GM21390 (cell line): Measurements from ENCODE around the gene XIAP.
"Not testable (repeated sequence)": the region's sequence is repeated elsewhere in the genome, so short reads cannot be mapped to it uniquely, and the experiment has no call there.

Experiments
- ATAC-seq: cut with Tn5 transposase; IDR thresholded peaks from one replicate; pipeline ENCODE4 v1.9.1; 2021; ENCODE audit not compliant: unreplicated experiment

The XIAP gene

DNA sequence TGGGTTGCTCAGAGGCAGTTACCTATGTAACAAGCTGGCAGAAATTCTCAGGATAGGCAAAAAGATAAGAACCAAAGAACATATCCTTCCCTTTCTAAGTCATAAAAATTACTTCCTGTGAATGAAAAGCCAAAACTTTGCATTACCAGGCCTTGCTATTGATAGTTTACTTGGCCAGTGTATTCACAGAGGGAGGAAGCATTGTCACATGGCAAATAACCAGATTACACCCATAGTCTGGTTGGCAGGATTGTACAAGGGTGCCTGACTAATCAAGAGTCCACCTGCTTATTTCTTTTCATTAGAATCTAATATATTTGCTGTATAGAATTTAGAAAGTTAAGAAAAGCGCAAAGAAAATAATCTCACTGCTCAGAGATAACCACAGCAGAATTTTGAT is 14.1 kb downstream of the XIAP start:
- no peak for ATAC-seq

GRCh38 chrX:123876177-123876576 is 16.3 kb downstream of the XIAP start:
- no peak for ATAC-seq

DNA sequence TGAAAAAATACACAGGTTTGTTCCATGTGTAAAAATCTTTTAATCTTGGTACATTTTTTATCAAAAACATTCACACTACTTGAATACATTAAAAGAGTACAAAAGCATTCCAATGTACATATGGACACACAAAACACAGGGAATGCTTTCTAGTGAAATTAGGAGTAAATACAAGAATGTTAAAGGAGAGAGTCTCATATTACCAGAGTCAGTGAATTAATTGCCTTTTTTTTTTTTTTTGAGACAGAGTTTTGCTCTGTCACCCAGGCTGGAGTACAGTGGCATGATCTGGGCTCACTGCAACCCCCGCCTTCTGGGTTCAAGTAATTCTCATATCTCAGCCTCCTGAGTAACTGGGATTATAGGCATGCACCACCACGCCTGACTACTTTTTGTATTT is 17.0 kb downstream of the XIAP start:
- ATAC-seq: no peak

- ATAC-seq: peak; percentile 89
Observed at GRCh38 chrX:123878252-123878721, 18.4 kb downstream of the XIAP start.

DNA sequence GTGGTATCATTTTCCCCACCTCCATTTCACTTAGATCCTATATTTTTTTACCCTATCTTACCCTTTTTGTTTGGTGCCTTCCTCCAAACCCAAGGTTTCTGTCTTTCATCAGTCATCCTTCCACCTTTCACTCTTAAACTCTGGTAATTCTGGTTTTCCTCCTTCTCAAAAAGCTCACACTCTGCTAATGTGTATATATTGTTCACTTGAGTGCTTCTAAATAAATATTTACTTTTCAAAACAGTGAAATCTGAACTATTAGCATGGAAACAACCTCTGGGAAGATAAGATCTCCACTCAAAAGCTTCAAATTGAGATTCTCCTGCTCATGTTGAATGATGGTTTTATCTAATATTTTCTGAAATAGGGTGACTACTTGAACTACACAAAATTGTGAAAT is 21.5 kb downstream of the XIAP start:
- no peak for ATAC-seq

DNA sequence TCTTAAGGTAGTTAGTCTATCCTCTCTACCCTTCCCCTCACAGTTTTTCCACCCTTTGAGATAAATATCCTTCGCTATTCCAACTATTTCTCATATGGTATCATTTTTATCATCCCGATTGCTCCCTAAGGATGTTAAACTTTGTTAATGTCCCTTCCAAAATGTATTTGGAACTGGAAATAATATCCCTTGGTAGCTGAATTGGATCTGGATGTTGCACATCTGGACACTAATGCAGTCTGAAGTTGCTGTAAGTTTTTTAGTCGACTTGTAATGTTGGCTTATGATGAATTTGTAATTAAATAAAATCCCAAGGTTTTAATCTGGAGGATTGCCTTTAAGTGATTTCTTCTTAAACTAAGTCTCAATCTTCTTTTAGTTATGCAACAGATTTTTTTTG is 22.5 kb downstream of the XIAP start:
- no peak for ATAC-seq

GRCh38 chrX:123884809-123885408 is 25.1 kb downstream of the XIAP start:
- no peak for ATAC-seq

GRCh38 chrX:123899701-123900100 is 39.8 kb downstream of the XIAP start:
- no peak for ATAC-seq

GRCh38 chrX:123903261-123903660 is 43.4 kb downstream of the XIAP start:
- not testable (repeated sequence) for ATAC-seq

DNA sequence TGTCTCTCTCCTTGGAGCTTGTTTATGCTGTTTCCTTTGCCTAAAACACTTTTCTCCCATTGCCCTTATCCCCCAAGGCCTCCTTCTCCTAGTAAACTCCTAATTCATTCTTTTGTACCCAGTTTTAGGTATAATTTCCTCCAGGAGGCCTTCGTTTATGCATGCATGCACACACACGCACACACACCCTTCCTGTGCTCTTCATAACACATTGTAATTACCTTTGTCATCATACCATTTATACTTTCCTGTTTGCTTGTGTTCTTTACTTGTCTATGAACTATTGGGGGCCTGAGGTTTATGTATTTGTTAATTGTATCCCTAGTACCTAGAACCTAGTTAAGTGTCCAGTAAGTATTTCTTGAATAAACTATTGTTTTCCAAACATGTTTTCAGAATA is 45.5 kb downstream of the XIAP start:
- ATAC-seq: no peak

- no peak for ATAC-seq
Observed at GRCh38 chrX:123906557-123907316, 46.9 kb downstream of the XIAP start.

DNA sequence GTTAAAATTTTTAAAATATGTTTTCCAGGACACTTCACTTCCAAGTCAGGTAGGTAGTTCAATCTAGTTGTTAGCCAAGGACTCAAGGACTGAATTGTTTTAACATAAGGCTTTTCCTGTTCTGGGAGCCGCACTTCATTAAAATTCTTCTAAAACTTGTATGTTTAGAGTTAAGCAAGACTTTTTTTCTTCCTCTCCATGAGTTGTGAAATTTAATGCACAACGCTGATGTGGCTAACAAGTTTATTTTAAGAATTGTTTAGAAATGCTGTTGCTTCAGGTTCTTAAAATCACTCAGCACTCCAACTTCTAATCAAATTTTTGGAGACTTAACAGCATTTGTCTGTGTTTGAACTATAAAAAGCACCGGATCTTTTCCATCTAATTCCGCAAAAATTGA is 49.7 kb downstream of the XIAP start:
- no peak for ATAC-seq

- ATAC-seq: no peak
Observed at GRCh38 chrX:123917069-123917468, 57.2 kb downstream of the XIAP start.

DNA sequence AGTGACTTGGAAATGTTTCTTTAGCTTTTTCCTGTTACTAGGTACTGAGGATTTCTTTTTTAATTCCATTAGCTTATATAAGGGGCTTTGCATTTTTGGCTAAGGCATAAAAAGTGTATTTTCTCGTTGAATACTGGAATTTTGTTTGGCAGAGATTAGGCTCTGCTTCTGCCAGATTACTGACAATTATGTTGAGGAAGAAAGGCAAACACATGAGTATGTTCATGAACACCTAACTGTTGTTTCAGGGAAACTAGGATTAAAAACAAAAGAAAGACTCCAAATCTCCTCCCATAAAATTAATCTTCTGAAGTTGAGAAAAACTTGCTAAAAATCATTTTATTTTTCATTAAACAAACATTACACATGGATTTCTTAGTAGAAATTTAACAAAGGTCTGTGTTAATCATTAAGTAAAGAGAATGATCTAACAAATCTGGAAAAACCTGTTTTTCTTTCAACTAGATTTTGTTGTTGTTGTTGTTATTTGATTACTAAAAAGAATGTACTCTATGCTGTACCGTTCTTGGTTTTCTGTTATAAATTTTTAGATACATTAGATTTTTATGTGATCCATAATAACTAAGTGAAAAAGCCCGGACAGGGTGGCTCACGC is 58.4 kb downstream of the XIAP start:
- ATAC-seq: no peak

GRCh38 chrX:123920105-123920785 is 60.4 kb downstream of the XIAP start:
- no peak for ATAC-seq

- no peak for ATAC-seq
Observed at GRCh38 chrX:123923211-123923610, 63.4 kb downstream of the XIAP start.

DNA sequence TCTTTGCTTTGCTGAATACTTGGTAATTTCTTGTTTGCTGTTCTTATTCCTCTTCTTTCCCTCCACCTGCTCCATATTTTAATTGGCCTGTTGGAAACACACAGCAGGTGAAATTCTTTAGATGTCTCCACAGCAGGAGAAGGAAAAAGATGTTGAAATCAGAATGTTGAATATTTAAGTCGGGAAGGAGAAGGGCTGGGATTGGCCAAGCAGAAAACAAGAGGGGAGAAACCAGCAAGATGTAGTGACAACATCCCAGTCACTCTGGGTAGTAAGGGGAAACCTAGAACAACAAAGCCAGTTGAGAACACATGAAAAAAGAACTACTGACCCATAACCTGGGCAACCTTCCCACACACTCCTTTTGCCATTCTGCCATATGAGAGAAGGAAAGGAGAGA is 64.3 kb downstream of the XIAP start:
- no peak for ATAC-seq

- no peak for ATAC-seq
Observed at GRCh38 chrX:123927845-123928244, 68.0 kb downstream of the XIAP start.

GRCh38 chrX:123932055-123932454 is 72.2 kb downstream of the XIAP start:
- not testable (repeated sequence) for ATAC-seq

DNA sequence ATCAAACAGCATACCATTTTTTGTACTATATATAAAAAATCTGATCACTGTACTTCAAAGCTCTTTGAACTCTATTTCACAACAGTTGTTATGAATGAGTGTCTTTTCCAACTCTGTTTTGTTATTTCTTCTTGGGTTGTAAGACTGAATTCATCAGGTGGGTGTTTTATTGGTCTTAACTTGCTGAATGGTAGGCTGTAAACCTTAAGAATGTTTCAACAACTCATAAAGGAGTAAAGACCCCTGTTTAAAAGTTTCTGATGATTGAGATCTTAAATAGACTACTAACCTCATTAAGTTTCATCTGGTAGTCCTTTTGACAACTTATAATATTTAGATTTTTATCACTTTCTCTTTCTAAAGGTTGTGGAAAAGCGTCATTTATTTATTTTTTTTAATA is 83.2 kb downstream of the XIAP start:
- ATAC-seq: no peak

- no peak for ATAC-seq
Observed at GRCh38 chrX:123943488-123943887, 83.6 kb downstream of the XIAP start.

DNA sequence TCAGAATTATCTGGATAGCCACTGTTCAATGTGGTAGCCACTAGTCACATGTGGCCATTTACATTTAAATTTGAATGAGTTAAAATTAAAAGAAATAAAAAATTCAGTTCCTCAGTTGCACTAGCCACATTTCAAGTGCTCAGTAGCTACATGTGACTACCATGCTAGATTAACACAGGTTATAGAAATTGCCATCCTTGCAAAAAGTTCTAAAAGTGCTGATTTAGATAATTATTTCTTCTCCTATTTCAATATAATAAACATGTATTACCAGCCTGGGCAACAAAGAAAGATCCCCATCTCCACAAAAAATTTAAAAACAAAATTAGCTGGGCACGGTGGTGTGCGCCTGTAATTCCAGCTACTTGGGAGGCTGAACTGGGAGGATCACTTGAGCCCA is 90.0 kb downstream of the XIAP start:
- ATAC-seq: no peak
